ENCODE measurements around the gene SFTA2. TPM values are rescaled to one million over a fixed set of nuclear protein-coding genes. Genes with fewer than 3 reads are reported as not detected.

The SFTA2 gene
- total and polyA plus RNA-seq, 10 of the 15 experiments (the other 5 are each of a cell fraction or from before 2014, with no cell fraction given): 0.15 to 0.92 (median 0.33) TPM; not detected in 4

DNA sequence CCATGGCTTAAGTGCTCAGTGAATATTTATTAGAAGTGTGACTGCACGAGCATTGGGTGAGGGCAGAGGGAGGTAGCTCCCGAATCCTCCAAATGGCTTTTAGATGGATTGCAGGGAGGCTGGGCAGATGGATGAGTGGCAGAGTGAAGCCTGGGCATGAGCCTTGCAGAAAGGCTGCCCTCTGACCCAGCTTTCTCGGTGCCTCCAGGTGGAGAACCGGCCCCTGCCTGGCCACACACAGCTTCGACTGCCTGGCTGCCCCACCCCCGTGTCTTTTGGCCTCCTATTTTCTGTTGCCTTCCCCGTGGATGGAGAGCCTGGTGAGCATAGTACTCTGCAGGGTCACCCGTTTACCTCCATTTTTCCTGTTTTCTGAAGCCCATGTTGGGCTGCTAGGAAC is 14.5 kb downstream of the SFTA2 start:
- in situ Hi-C loops (cut with MboI) (loop anchor here (5.0 kb wide), 1 partner anchor 160 kb away; no protein-coding TSS in a partner anchor), intact Hi-C loops (cut with micrococcal nuclease; ENCODE audit: unreplicated experiment) (loop anchor here (5.0 kb wide), 1 partner anchor 165 kb away; no protein-coding TSS in a partner anchor)
- peaks cover 3% of the 10 kb centered on the region; the same call in 1 of the 2 replicates for H3K4me1 ChIP-seq (ENCODE audit: control insufficient read depth, insufficient read depth, low read length)
- peaks cover 9% of the 10 kb centered on the region for H3K79me2 ChIP-seq (ENCODE audit: control insufficient read depth, insufficient read depth, low read length)
- SMC1A ChIA-PET (ENCODE audit: uncharacterized antibody, unreplicated experiment): interaction anchor here (0.9 to 7.9 kb wide), 6 partner anchors 22 to 169 kb away, joined by 3 to 141 read pairs (median 18); no protein-coding TSS in a partner anchor
- DNase-seq (ENCODE audit: low read depth, low spot score) (no peak), ATAC-seq (no peak), FAIRE-seq (no peak)
- CTCF ChIA-PET: interaction anchor here (0.6 to 9.3 kb wide), 8 partner anchors 9 to 258 kb away, joined by 3 to 119 read pairs (median 36); no protein-coding TSS in a partner anchor
- no peak overlapping the region for H3K9ac ChIP-seq (ENCODE audit: control insufficient read depth, insufficient read depth, low read length)
- no peaks in the 10 kb centered on the region for H3K9me3 ChIP-seq (replicated peaks; ENCODE audit: control insufficient read depth, insufficient read depth, low read length)
- H3K27ac ChIP-seq (ENCODE audit: control insufficient read depth, insufficient read depth): no peak overlapping the region
- H4K20me1 ChIP-seq (ENCODE audit: control insufficient read depth, insufficient read depth): no peaks in the 10 kb centered on the region
- no peak overlapping the region for H3K4me3 ChIP-seq
- no peak for TF ChIP-seq NFXL1 (IDR thresholded peaks at IDR 0.05; ENCODE audit: borderline replicate concordance)
- TF ChIP-seq NBN (IDR thresholded peaks at IDR 0.05): no peak
- TF ChIP-seq IRF4 (IDR thresholded peaks at IDR 0.05; ENCODE audit: low read depth, low read length): no peak
- TF ChIP-seq ETV6 (conservative IDR thresholded peaks at IDR 0.05 in 1 of 2, IDR thresholded peaks at IDR 0.05 in 1 of 2; ENCODE audit: borderline replicate concordance in 1 of 2, low read depth in 1 of 2): no peak
- no peak for TF ChIP-seq IKZF2 (IDR thresholded peaks at IDR 0.05)
- TF ChIP-seq TARDBP (IDR thresholded peaks at IDR 0.05; ENCODE audit: borderline replicate concordance): no peak
- TF ChIP-seq MYC (IDR thresholded peaks at IDR 0.05; ENCODE audit: insufficient read depth, insufficient read length, insufficient replicate concordance, low read length, severe bottlenecking): no peak
- TF ChIP-seq USF2 (IDR thresholded peaks at IDR 0.05; ENCODE audit: borderline replicate concordance, low read depth, low read length): no peak
- no peak for TF ChIP-seq LARP7 (IDR thresholded peaks at IDR 0.05)
- no peak for TF ChIP-seq WRNIP1 (IDR thresholded peaks at IDR 0.05; ENCODE audit: borderline replicate concordance, low read depth, low read length)
- POLR2A ChIA-PET: no interaction called here
- WGBS (ENCODE audit: insufficient coverage, insufficient replicate concordance, low lambda C conversion rate, missing lambda C conversion rate): 93% methylated on average over 8 of the region's 8 CpGs
- RAD21 ChIA-PET (ENCODE audit: unreplicated experiment): interaction anchor here (1.8 to 3.2 kb wide), 2 partner anchors 153 to 154 kb away, joined by 4 to 29 read pairs; no protein-coding TSS in a partner anchor
- no TSS peak for BruUV-seq (replicated peaks)
- H2AFZ ChIP-seq (ENCODE audit: control insufficient read depth, low read depth, low read length): no peak overlapping the region
- no peaks in the 10 kb centered on the region for H3K27me3 ChIP-seq (replicated peaks in 1 of 2; ENCODE audit: control insufficient read depth in 2 of 2, insufficient read depth in 2 of 2, low read length in 1 of 2)
- H3K36me3 ChIP-seq (ENCODE audit: control insufficient read depth in 2 of 2, insufficient read depth in 2 of 2, low read length in 1 of 2): peaks cover 15% of the 10 kb centered on the region in 2 experiments; a peak in 3 of 4 replicates
- H3K4me2 ChIP-seq (ENCODE audit: control insufficient read depth, insufficient read depth): no peak overlapping the region
